Measurements from ENCODE around the gene CRYM. TPM values are rescaled to one million over a fixed set of nuclear protein-coding genes. Genes with fewer than 3 reads are reported as not detected.

CRYM gene
- polyA plus RNA-seq, 3 donors: not detected

GRCh38 chr16:21262779-21263639, 15.1 kb downstream of the CRYM start:
- Mint-ChIP-seq H3K27ac (no peak overlapping the region), H3K27me3 (ENCODE audit: low read depth in 3 of 3) (peaks cover 1 to 5% (median 3%) of the 10 kb centered on the region in 3 donors), H3K36me3 (no peaks in the 10 kb centered on the region), H3K4me1 (no peaks in the 10 kb centered on the region), H3K9me3 (peaks cover 0 to 1% (median 0%) of the 10 kb centered on the region in 7 donors), H3K4me3 (no peak overlapping the region)
- WGBS (ENCODE audit: insufficient coverage): 98% methylated on average over 6 of the region's 12 CpGs
- Histone ChIP-seq H3K79me2 (ENCODE audit: insufficient read depth, low read length) (no peaks in the 10 kb centered on the region), H3K9ac (ENCODE audit: insufficient read depth, low read length, poor library complexity, severe bottlenecking) (no peak overlapping the region), H3K27me3 (ENCODE audit: control insufficient read depth in 2 of 2, insufficient read depth in 2 of 2, low read length in 2 of 2) (no peaks in the 10 kb centered on the region), H3K4me1 (ENCODE audit: control insufficient read depth in 1 of 2, insufficient read depth in 2 of 2, low read length in 2 of 2) (no peaks in the 10 kb centered on the region), H3K9me3 (replicated peaks in 1 of 2; ENCODE audit: control insufficient read depth in 1 of 2, insufficient read depth in 1 of 2, low read length in 2 of 2) (no peaks in the 10 kb centered on the region), H3K27ac (ENCODE audit: low read depth in 1 of 2, low read length in 2 of 2) (no peak overlapping the region), H3K4me2 (replicated peaks; ENCODE audit: extremely low read depth, low read length, poor library complexity, severe bottlenecking) (no peak overlapping the region), H3K36me3 (replicated peaks in 1 of 2; ENCODE audit: control insufficient read depth in 1 of 2, insufficient read depth in 2 of 2, low read length in 2 of 2) (no peaks in the 10 kb centered on the region), H4K20me1 (ENCODE audit: insufficient read depth, low read length) (no peaks in the 10 kb centered on the region), H3K4me3 (replicated peaks in 1 of 3; ENCODE audit: low read depth in 2 of 3, low read length in 3 of 3) (no peak overlapping the region), H2AFZ (ENCODE audit: insufficient read depth, low read depth, low read length, poor library complexity, severe bottlenecking) (no peak overlapping the region)
- intact Hi-C loops (cut with micrococcal nuclease): no loop called here
- TF ChIP-seq CTCF (IDR thresholded peaks at IDR 0.05): no peak
- DNase-seq: no peak

GRCh38 chr16:21260870-21261791, 17.0 kb downstream of the CRYM start:
- Histone ChIP-seq H3K27ac (ENCODE audit: low read depth in 1 of 2, low read length in 2 of 2) (no peak overlapping the region), H4K20me1 (ENCODE audit: insufficient read depth, low read length) (no peaks in the 10 kb centered on the region), H3K9ac (ENCODE audit: insufficient read depth, low read length, poor library complexity, severe bottlenecking) (no peak overlapping the region), H3K4me2 (replicated peaks; ENCODE audit: extremely low read depth, low read length, poor library complexity, severe bottlenecking) (no peak overlapping the region), H3K79me2 (ENCODE audit: insufficient read depth, low read length) (no peaks in the 10 kb centered on the region), H3K9me3 (replicated peaks in 1 of 2; ENCODE audit: control insufficient read depth in 1 of 2, insufficient read depth in 1 of 2, low read length in 2 of 2) (no peaks in the 10 kb centered on the region), H3K36me3 (replicated peaks in 1 of 2; ENCODE audit: control insufficient read depth in 1 of 2, insufficient read depth in 2 of 2, low read length in 2 of 2) (no peaks in the 10 kb centered on the region), H3K4me3 (replicated peaks in 1 of 3; ENCODE audit: low read depth in 2 of 3, low read length in 3 of 3) (no peak overlapping the region), H2AFZ (ENCODE audit: insufficient read depth, low read depth, low read length, poor library complexity, severe bottlenecking) (no peak overlapping the region), H3K4me1 (ENCODE audit: control insufficient read depth in 1 of 2, insufficient read depth in 2 of 2, low read length in 2 of 2) (no peaks in the 10 kb centered on the region), H3K27me3 (ENCODE audit: control insufficient read depth in 2 of 2, insufficient read depth in 2 of 2, low read length in 2 of 2) (no peaks in the 10 kb centered on the region)
- intact Hi-C loops (cut with micrococcal nuclease): no loop called here
- Mint-ChIP-seq H3K4me1 (no peaks in the 10 kb centered on the region), H3K4me3 (no peak overlapping the region), H3K27ac (no peak overlapping the region), H3K27me3 (ENCODE audit: low read depth in 3 of 3) (peaks cover 3 to 8% (median 4%) of the 10 kb centered on the region in 3 donors), H3K36me3 (no peaks in the 10 kb centered on the region), H3K9me3 (peaks cover 0 to 1% (median 0%) of the 10 kb centered on the region in 7 donors)
- TF ChIP-seq CTCF (IDR thresholded peaks at IDR 0.05): no peak
- 80% methylated on average over 5 of the region's 9 CpGs for WGBS (ENCODE audit: insufficient coverage)
- DNase-seq: no peak
